SK-N-SH (cell line): Measurements from ENCODE around the gene HK3. TPM values are rescaled to one million over a fixed set of nuclear protein-coding genes. Genes with fewer than 3 reads are reported as not detected.

Source experiments
- CTCF ChIA-PET: fragments of 300-600, 350-600 bp; formaldehyde crosslinking; extraction: SDS; loops from one replicate; lab custom pipeline; 2021; lab: Yijun Ruan, JAX
- POLR2A ChIA-PET: fragments of 350-600 bp; sonication (Branson Sonifier 250); formaldehyde crosslinking; extraction: SDS; loops from one replicate; lab custom pipeline; 2020; ENCODE audit warnings: antibody characterized with exemption, inconsistent platforms; lab: Yijun Ruan, JAX
- DNase-seq: peaks from one replicate; pipeline ENCODE4 v3.0.0; 2012
- H2AFZ ChIP-seq: fragments of 200-600 bp; sonication (generic); 2 replicates; pipeline ENCODE4 v1.8.1; 2016; ENCODE audit warnings: antibody characterized with exemption, mild to moderate bottlenecking, low read depth
- H3F3A ChIP-seq: fragments of 200-600 bp; sonication (generic); replicated peaks from 2 replicates; pipeline ENCODE3; 2016; ENCODE audit warnings: antibody characterized with exemption, mild to moderate bottlenecking; ENCODE audit not compliant: insufficient read depth
- H3K27ac ChIP-seq, 2 experiments: fragments of 200-500 bp in 1 of 2; fragments of 200-600 bp in 1 of 2; sonication (Bioruptor generic) in 1 of 2; sonication (generic), shearing (Covaris generic) in 1 of 2; 2 replicates each; pipeline versions ENCODE4 v1.5.1 to v1.6.1; 2014 to 2016; ENCODE audit warnings: low read depth in 2 of 2, inconsistent platforms in 1 of 2, low read length in 1 of 2, mild to moderate bottlenecking in 1 of 2, mixed read lengths in 1 of 2
- H3K27me3 ChIP-seq: fragments of 200-600 bp; sonication (generic), shearing (Covaris generic); 2 replicates; pipeline ENCODE4 v1.6.1; 2016; ENCODE audit warnings: mixed run types; ENCODE audit not compliant: insufficient read depth
- H3K36me3 ChIP-seq, 2 experiments: fragments of 200-500 bp in 1 of 2; fragments of 200-600 bp in 1 of 2; sonication (Bioruptor generic) in 1 of 2; sonication (generic) in 1 of 2; replicated peaks in 1 of 2; 2 replicates each; pipeline versions ENCODE3 to v1.5.1; 2014 to 2016; ENCODE audit warnings: low read length in 1 of 2, mild to moderate bottlenecking in 1 of 2; ENCODE audit not compliant: insufficient read depth in 2 of 2, control insufficient read depth in 1 of 2
- H3K4me1 ChIP-seq, 2 experiments: fragments of 200-500 bp in 1 of 2; fragments of 200-600 bp in 1 of 2; sonication (Bioruptor generic) in 1 of 2; sonication (generic), shearing (Covaris generic) in 1 of 2; 2 replicates each; pipeline versions ENCODE4 v1.5.1 to v1.6.1; 2014 to 2016; ENCODE audit warnings: low read depth in 1 of 2, low read length in 1 of 2, mixed run types in 1 of 2; ENCODE audit not compliant: insufficient read depth in 2 of 2, control insufficient read depth in 1 of 2
- H3K4me2 ChIP-seq: fragments of 200-600 bp; sonication (generic), shearing (Covaris generic); 2 replicates; pipeline ENCODE4 v1.6.1; 2017; ENCODE audit warnings: mixed run types
- H3K4me3 ChIP-seq, 2 experiments: fragments of 200-500 bp in 1 of 2; fragments of 200-600 bp in 1 of 2; sonication (Bioruptor generic) in 1 of 2; sonication (generic), shearing (Covaris generic) in 1 of 2; 2 replicates each; pipeline versions ENCODE4 v1.5.1 to v1.8.1; 2014 to 2016; ENCODE audit warnings: low read depth in 2 of 2, inconsistent platforms in 1 of 2, low read length in 1 of 2, mild to moderate bottlenecking in 1 of 2, mixed read lengths in 1 of 2, moderate library complexity in 1 of 2
- H3K79me2 ChIP-seq: fragments of 200-600 bp; sonication (generic); 2 replicates; pipeline ENCODE4 v1.8.1; 2017; ENCODE audit warnings: mild to moderate bottlenecking; ENCODE audit not compliant: insufficient read depth
- H3K9ac ChIP-seq: fragments of 200-600 bp; sonication (generic); 2 replicates; pipeline ENCODE4 v1.6.1; 2017; ENCODE audit warnings: mixed run types
- H3K9me2 ChIP-seq: fragments of 200-600 bp; sonication (generic); 2 replicates; pipeline ENCODE4 v1.6.1; 2017; ENCODE audit warnings: mixed run types
- H3K9me3 ChIP-seq: fragments of 200-600 bp; sonication (generic); 2 replicates; pipeline ENCODE4 v1.6.1; 2017; ENCODE audit warnings: mixed run types, mild to moderate bottlenecking, moderate library complexity
- H4K20me1 ChIP-seq: fragments of 200-600 bp; sonication (generic); 2 replicates; pipeline ENCODE4 v1.6.1; 2017; ENCODE audit warnings: mild to moderate bottlenecking, mixed run types; ENCODE audit not compliant: insufficient read depth
- CHD2 ChIP-seq: fragments of 150-350 bp; IDR thresholded peaks from 2 replicates; pipeline ENCODE4 v1.6.1; 2018; ENCODE audit warnings: low read length; ENCODE audit not compliant: partially characterized antibody
- ELF1 ChIP-seq: IDR thresholded peaks from 2 replicates; pipeline ENCODE4 v1.4.0; 2012
- FOSL2 ChIP-seq: IDR thresholded peaks from 2 replicates; pipeline ENCODE4 v1.4.0; 2012; ENCODE audit warnings: low read depth, mild to moderate bottlenecking, moderate library complexity, borderline replicate concordance
- FOXJ3 ChIP-seq: sonication (generic); formaldehyde crosslinking; IDR thresholded peaks from 2 replicates; pipeline ENCODE4 v1.5.1; 2020; ENCODE audit warnings: mild to moderate bottlenecking, missing genetic modification reagents
- FOXM1 ChIP-seq: IDR thresholded peaks from 2 replicates; pipeline ENCODE4 v1.4.0; 2012; ENCODE audit warnings: low read depth, mild to moderate bottlenecking
- GATA2 ChIP-seq: sonication (generic); formaldehyde crosslinking; IDR thresholded peaks from 2 replicates; pipeline ENCODE4 v1.5.0; 2020; ENCODE audit warnings: mild to moderate bottlenecking, missing genetic modification reagents
- MAX ChIP-seq: IDR thresholded peaks from 2 replicates; pipeline ENCODE4 v1.4.0; 2012; ENCODE audit warnings: low read depth
- NFIC ChIP-seq: IDR thresholded peaks from 2 replicates; pipeline ENCODE4 v1.4.0; 2012; ENCODE audit warnings: borderline replicate concordance
- RAD21 ChIP-seq: IDR thresholded peaks from 2 replicates; pipeline ENCODE4 v1.6.1; 2012; ENCODE audit warnings: mild to moderate bottlenecking, low read length
- REST ChIP-seq: IDR thresholded peaks from 2 replicates; pipeline ENCODE4 v1.6.1; 2012; ENCODE audit warnings: mild to moderate bottlenecking, low read depth, low read length, moderate library complexity
- RXRA ChIP-seq: IDR thresholded peaks from 2 replicates; pipeline ENCODE4 v1.4.0; 2012; ENCODE audit warnings: low read depth, mild to moderate bottlenecking, borderline replicate concordance
- SMC3 ChIP-seq: IDR thresholded peaks from 2 replicates; pipeline ENCODE4 v1.6.1; 2012; ENCODE audit warnings: low read depth, low read length, improper control_type of control experiment
- TCF12 ChIP-seq: IDR thresholded peaks from 2 replicates; pipeline ENCODE4 v1.4.0; 2012
- TEAD4 ChIP-seq: IDR thresholded peaks from 2 replicates; pipeline ENCODE4 v1.4.0; 2012; ENCODE audit warnings: mild to moderate bottlenecking, borderline replicate concordance; ENCODE audit not compliant: insufficient read depth
- USF2 ChIP-seq: fragments of 150-350 bp; IDR thresholded peaks from 2 replicates; pipeline ENCODE4 v1.6.1; 2017; ENCODE audit warnings: antibody characterized with exemption, low read length, low read depth, borderline replicate concordance
- YY1 ChIP-seq: IDR thresholded peaks from 2 replicates; pipeline ENCODE4 v1.4.0; 2012; ENCODE audit warnings: low read depth, mild to moderate bottlenecking
- WGBS: methylation state at CpG from one replicate; pipeline ENCODE4 v1.1.6; 2017; ENCODE audit warnings: low lambda C conversion rate; 5-methylcytosine and 5-hydroxymethylcytosine counted together
- polyA plus RNA-seq, 3 experiments: library from polyadenylated mRNA; depleted of rRNA; stranded (reverse); fragments of >200 nt; gene quantifications; 2 replicates each; pipeline ENCODE4 v1.2.3, GENCODE V29; 2012

Gene HK3
- polyA plus RNA-seq, 1 of the 3 experiments (the other 2 are of a cell fraction), result 0.02 TPM

- TF ChIP-seq USF2, result no peak
- TF ChIP-seq CHD2, result no peak
- TF ChIP-seq, all 33 proteins: peak for 0
Observed at GRCh38 chr5:176878906-176879662, 20.1 kb downstream of the HK3 start (continued).

GRCh38 chr5:176878463-176878862, 20.7 kb downstream of the HK3 start:
- peaks cover 0 to 29% of the 10 kb centered on the region in 2 experiments; a peak in 1 of 4 replicates for H3K4me1 ChIP-seq
- no peaks in the 10 kb centered on the region for H4K20me1 ChIP-seq
- no peak overlapping the region for H3K4me3 ChIP-seq
- H3K9me3 ChIP-seq, result no peaks in the 10 kb centered on the region
- DNase-seq, result no peak
- POLR2A ChIA-PET, result interaction anchor here (0.6 kb wide), 1 partner anchor 72 kb away, joined by 3 read pairs; no protein-coding TSS in a partner anchor
- TF ChIP-seq TCF12 (no peak), RXRA (no peak), NFIC (no peak), YY1 (no peak), ELF1 (no peak), RAD21 (no peak), TEAD4 (no peak), FOSL2 (no peak), MAX (no peak), GATA2 (CRISPR knock-in tag) (no peak), FOXM1 (no peak), SMC3 (no peak)
- no peaks in the 10 kb centered on the region for H3K9me2 ChIP-seq
- CTCF ChIA-PET, result interaction anchor here (0.6 to 2.0 kb wide), 4 partner anchors 9 to 721 kb away, joined by 3 to 9 read pairs (median 6); no protein-coding TSS in a partner anchor
- H3K27ac ChIP-seq, result no peak overlapping the region
- no peaks in the 10 kb centered on the region for H3K36me3 ChIP-seq
- no peaks in the 10 kb centered on the region for H3K79me2 ChIP-seq
- no peaks in the 10 kb centered on the region for H3K27me3 ChIP-seq
- 74% methylated on average over 6 of the region's 12 CpGs for WGBS
- no peak overlapping the region for H3K9ac ChIP-seq
- no peaks in the 10 kb centered on the region for H3F3A ChIP-seq
- H2AFZ ChIP-seq, result no peak overlapping the region
- H3K4me2 ChIP-seq, result no peak overlapping the region

GRCh38 chr5:176877793-176878331, 21.3 kb downstream of the HK3 start:
- ChIA-PET CTCF (interaction anchor here (0.6 to 2.0 kb wide), 6 partner anchors 8 to 721 kb away, joined by 3 to 9 read pairs (median 4); no protein-coding TSS in a partner anchor), POLR2A (interaction anchor here (0.6 kb wide), 1 partner anchor 72 kb away, joined by 3 read pairs; no protein-coding TSS in a partner anchor)
- no peak for DNase-seq
- H3F3A ChIP-seq, result no peaks in the 10 kb centered on the region
- 76% methylated on average over 11 of the region's 21 CpGs for whole genome bisulfite sequencing
- H3K4me1 ChIP-seq, result peaks cover 0 to 24% of the 10 kb centered on the region in 2 experiments; a peak in 1 of 4 replicates
- H3K4me2 ChIP-seq, result no peak overlapping the region
- no peaks in the 10 kb centered on the region for H3K9me2 ChIP-seq
- no peak overlapping the region for H3K4me3 ChIP-seq
- H3K79me2 ChIP-seq, result no peaks in the 10 kb centered on the region
- no peaks in the 10 kb centered on the region for H3K9me3 ChIP-seq
- H4K20me1 ChIP-seq, result no peaks in the 10 kb centered on the region
- no peak overlapping the region for H3K27ac ChIP-seq
- H3K27me3 ChIP-seq, result no peaks in the 10 kb centered on the region
- H2AFZ ChIP-seq, result no peak overlapping the region
- TF ChIP-seq RAD21 (no peak), FOXJ3 (no peak), GATA2 (CRISPR knock-in tag) (no peak), REST (no peak)
- H3K36me3 ChIP-seq, result no peaks in the 10 kb centered on the region
- no peak overlapping the region for H3K9ac ChIP-seq
